Measurements from ENCODE around the gene SMARCA2. TPM values are rescaled to one million over a fixed set of nuclear protein-coding genes. Genes with fewer than 3 reads are reported as not detected.

SMARCA2 gene
- total RNA-seq, 1 experiment from 2014 or later = 77.6 TPM

- CTCF ChIA-PET = interaction anchor here (0.6 kb wide), 1 partner anchor 334 kb away, joined by 3 read pairs; no protein-coding TSS in a partner anchor
- Mint-ChIP-seq H3K9me3 (ENCODE audit: unreplicated experiment) (peaks cover 7% of the 10 kb centered on the region), H3K27ac (ENCODE audit: low read depth, unreplicated experiment) (no peak overlapping the region), H3K27me3 (ENCODE audit: insufficient read depth, unreplicated experiment) (no peaks in the 10 kb centered on the region), H3K4me1 (ENCODE audit: insufficient read depth, unreplicated experiment) (no peaks in the 10 kb centered on the region), H3K36me3 (ENCODE audit: insufficient read depth, unreplicated experiment) (peaks cover 17% of the 10 kb centered on the region), H3K4me3 (ENCODE audit: unreplicated experiment) (no peak overlapping the region)
- intact Hi-C loops (cut with micrococcal nuclease) = no loop called here
- BruUV-seq (replicated peaks) = no TSS peak
- no peak for TF ChIP-seq CTCF (IDR thresholded peaks at IDR 0.05; ENCODE audit: unreplicated experiment)
- POLR2A ChIA-PET = no interaction called here
- DNase-seq (ENCODE audit: unreplicated experiment) = no peak
Observed at GRCh38 chr9:2196757-2197156, 181.6 kb downstream of the SMARCA2 start.

- Mint-ChIP-seq H3K4me3 (ENCODE audit: unreplicated experiment) (no peak overlapping the region), H3K27me3 (ENCODE audit: insufficient read depth, unreplicated experiment) (no peaks in the 10 kb centered on the region)
- BruUV-seq (replicated peaks) = no TSS peak
Observed at GRCh38 chr9:2198956-2199635, 183.9 kb downstream of the SMARCA2 start.

GRCh38 chr9:2199999-2200796 is 185.1 kb downstream of the SMARCA2 start:
- no peaks in the 10 kb centered on the region for H3K27me3 Mint-ChIP-seq (ENCODE audit: insufficient read depth, unreplicated experiment)
- CTCF ChIA-PET = no interaction called here
- peaks cover 7% of the 10 kb centered on the region for H3K9me3 Mint-ChIP-seq (ENCODE audit: unreplicated experiment)
- H3K4me3 Mint-ChIP-seq (ENCODE audit: unreplicated experiment) = no peak overlapping the region
- no peaks in the 10 kb centered on the region for H3K4me1 Mint-ChIP-seq (ENCODE audit: insufficient read depth, unreplicated experiment)
- intact Hi-C loops (cut with micrococcal nuclease) = no loop called here
- no peak for TF ChIP-seq CTCF (IDR thresholded peaks at IDR 0.05; ENCODE audit: unreplicated experiment)
- POLR2A ChIA-PET = no interaction called here
- no peak for DNase-seq (ENCODE audit: unreplicated experiment)
- H3K27ac Mint-ChIP-seq (ENCODE audit: low read depth, unreplicated experiment) = no peak overlapping the region
- H3K36me3 Mint-ChIP-seq (ENCODE audit: insufficient read depth, unreplicated experiment) = peaks cover 17% of the 10 kb centered on the region
- no TSS peak for BruUV-seq (replicated peaks)

More at GRCh38 chr9:2198956-2199635, 183.9 kb downstream of the SMARCA2 start:
- Mint-ChIP-seq H3K36me3 (ENCODE audit: insufficient read depth, unreplicated experiment) (peaks cover 17% of the 10 kb centered on the region), H3K27ac (ENCODE audit: low read depth, unreplicated experiment) (no peak overlapping the region), H3K4me1 (ENCODE audit: insufficient read depth, unreplicated experiment) (no peaks in the 10 kb centered on the region), H3K9me3 (ENCODE audit: unreplicated experiment) (peaks cover 7% of the 10 kb centered on the region)
- no peak for DNase-seq (ENCODE audit: unreplicated experiment)
- CTCF ChIA-PET = interaction anchor here (0.7 to 0.8 kb wide), 2 partner anchors 32 to 74 kb away, joined by 3 to 5 read pairs; no protein-coding TSS in a partner anchor
- POLR2A ChIA-PET = no interaction called here
- intact Hi-C loops (cut with micrococcal nuclease) = no loop called here
- no peak for TF ChIP-seq CTCF (IDR thresholded peaks at IDR 0.05; ENCODE audit: unreplicated experiment)

GRCh38 chr9:2208465-2208864 is 193.3 kb downstream of the SMARCA2 start:
- no peaks in the 10 kb centered on the region for H3K4me1 Mint-ChIP-seq (ENCODE audit: insufficient read depth, unreplicated experiment)
- no peak for DNase-seq (ENCODE audit: unreplicated experiment)
- no peak for TF ChIP-seq CTCF (IDR thresholded peaks at IDR 0.05; ENCODE audit: unreplicated experiment)
- intact Hi-C loops (cut with micrococcal nuclease) = no loop called here
- H3K4me3 Mint-ChIP-seq (ENCODE audit: unreplicated experiment) = no peak overlapping the region
- POLR2A ChIA-PET = no interaction called here
- no peak overlapping the region for H3K27ac Mint-ChIP-seq (ENCODE audit: low read depth, unreplicated experiment)
- no peaks in the 10 kb centered on the region for H3K27me3 Mint-ChIP-seq (ENCODE audit: insufficient read depth, unreplicated experiment)
- CTCF ChIA-PET = interaction anchor here (0.6 kb wide), 1 partner anchor 146 kb away, joined by 4 read pairs; no protein-coding TSS in a partner anchor
- no peaks in the 10 kb centered on the region for H3K36me3 Mint-ChIP-seq (ENCODE audit: insufficient read depth, unreplicated experiment)
- BruUV-seq (replicated peaks) = no TSS peak
- no peaks in the 10 kb centered on the region for H3K9me3 Mint-ChIP-seq (ENCODE audit: unreplicated experiment)

Measured in MCF 10A (cell line).